HG03060 (cell line): Measurements from ENCODE around the gene ZNF784.

Source experiments
- ATAC-seq: cut with Tn5 transposase; IDR thresholded peaks from one replicate; pipeline ENCODE4 v1.9.1; 2021; ENCODE audit warnings: low read depth, moderate number of reproducible peaks; ENCODE audit not compliant: unreplicated experiment

ZNF784 gene

GRCh38 chr19:55644191-55644833 lies 19.9 kb upstream of the ZNF784 start:
- ATAC-seq = no peak

GRCh38 chr19:55643887-55644176 lies 19.5 kb upstream of the ZNF784 start:
- ATAC-seq = no peak

- no peak for ATAC-seq
Observed at GRCh38 chr19:55643003-55643886, 18.9 kb upstream of the ZNF784 start, which contains the start of gene ZNF581. TSS of gene ZNF581 (plus strand) at chr19:55643649. CDS start at chr19:55644572, 923 bp downstream.

- ATAC-seq = no peak
Observed at GRCh38 chr19:55642153-55643002, 18.0 kb upstream of the ZNF784 start.

- no peak for ATAC-seq
Observed at GRCh38 chr19:55641426-55642152, 17.2 kb upstream of the ZNF784 start.

GRCh38 chr19:55640577-55641425 lies 16.4 kb upstream of the ZNF784 start, which contains the start of gene ZNF580:
TSS of gene ZNF580 (plus strand) at chr19:55641002. CDS start at chr19:55642509, 1,507 bp downstream.
- ATAC-seq = no peak

GRCh38 chr19:55640043-55640576 lies 15.7 kb upstream of the ZNF784 start:
- no peak for ATAC-seq

GRCh38 chr19:55638864-55639359 lies 14.5 kb upstream of the ZNF784 start:
- ATAC-seq = no peak

- no peak for ATAC-seq
Observed at GRCh38 chr19:55637534-55637933, 13.2 kb upstream of the ZNF784 start.

- no peak for ATAC-seq
Observed at GRCh38 chr19:55636723-55637122, 12.4 kb upstream of the ZNF784 start.

- ATAC-seq = no peak
Observed at GRCh38 chr19:55635856-55636440, 11.6 kb upstream of the ZNF784 start.

GRCh38 chr19:55635334-55635717 lies 11.0 kb upstream of the ZNF784 start:
- no peak for ATAC-seq

- no peak for ATAC-seq
Observed at GRCh38 chr19:55633861-55634260, 9.5 kb upstream of the ZNF784 start.

GRCh38 chr19:55632463-55632834 lies 8.1 kb upstream of the ZNF784 start:
- ATAC-seq = no peak

GRCh38 chr19:55626350-55626749 lies 2.0 kb upstream of the ZNF784 start:
- no peak for ATAC-seq

- ATAC-seq = no peak
Observed at GRCh38 chr19:55625004-55625326, 599 bp upstream of the ZNF784 start.

GRCh38 chr19:55623561-55623960 lies 805 bp downstream of the ZNF784 start:
- ATAC-seq = no peak

- no peak for ATAC-seq
Observed at GRCh38 chr19:55623130-55623529, 1.2 kb downstream of the ZNF784 start.
